Transverse colon (tissue), 4 donors: Measurements from ENCODE around the gene PHF5A. TPM values are rescaled to one million over a fixed set of nuclear protein-coding genes. Genes with fewer than 3 reads are reported as not detected.

Experiments used
- DNase-seq: peaks from one replicate; pipeline ENCODE4 v3.0.0-alpha.2; 2019
- H3K27ac ChIP-seq, 4 donors: fragments of 200-600 bp; sonication (generic); 2 replicates each; pipeline ENCODE4 v1.5.1; 2016 to 2018; ENCODE audit warnings: inconsistent platforms in 4 of 4
- H3K27me3 ChIP-seq: fragments of 200-600 bp; sonication (generic); 2 replicates; pipeline ENCODE4 v1.5.1; 2017; ENCODE audit warnings: inconsistent platforms
- H3K36me3 ChIP-seq, 4 donors: fragments of 200-600 bp; sonication (generic); 2 replicates each; pipeline ENCODE4 v1.5.1; 2017 to 2019; ENCODE audit warnings: inconsistent platforms in 4 of 4
- H3K4me1 ChIP-seq, 4 donors: fragments of 200-600 bp; sonication (generic); 2 replicates each; pipeline ENCODE4 v1.5.1; 2017 to 2020; ENCODE audit warnings: inconsistent platforms in 4 of 4
- H3K4me3 ChIP-seq, 4 donors: fragments of 200-600 bp; sonication (generic); 1 replicate in 1 of 4; 2 replicates in 3 of 4; pipeline versions ENCODE4 v1.5.1 to v1.6.1; 2017 to 2019; ENCODE audit warnings: inconsistent platforms in 4 of 4
- H3K9me3 ChIP-seq, 2 donors: fragments of 200-600 bp; sonication (generic); 2 replicates each; pipeline ENCODE4 v1.5.1; 2017 to 2019; ENCODE audit warnings: inconsistent platforms in 2 of 2
- CTCF ChIP-seq, 5 experiments: fragments of 200-600 bp in 3 of 5; fragments of 450-650 bp in 2 of 5; sonication (generic) in 3 of 5; IDR thresholded peaks; 1 replicate in 2 of 5; 2 replicates in 3 of 5; pipeline ENCODE4 v1.5.1; 2016 to 2017; ENCODE audit warnings: antibody characterized with exemption in 5 of 5, inconsistent platforms in 3 of 5, mild to moderate bottlenecking in 2 of 5, moderate library complexity in 1 of 5
- EP300 ChIP-seq: sonication (generic); formaldehyde crosslinking; IDR thresholded peaks from one replicate; pipeline ENCODE4 v1.6.1; 2017; ENCODE audit warnings: antibody characterized with exemption, low read depth
- POLR2A ChIP-seq: fragments of 450-650 bp; IDR thresholded peaks from one replicate; pipeline ENCODE4 v1.6.1; 2016; ENCODE audit warnings: antibody characterized with exemption, mild to moderate bottlenecking, moderate library complexity
- POLR2AphosphoS5 ChIP-seq, 3 donors: sonication (generic); formaldehyde crosslinking; IDR thresholded peaks; one replicate each; pipeline ENCODE4 v1.6.1; 2016; ENCODE audit warnings: antibody characterized with exemption in 3 of 3
- WGBS, 2 donors: methylation state at CpG; one replicate each; pipeline ENCODE4 v1.1.5; 2018; ENCODE audit warnings: low coverage in 1 of 2; 5-methylcytosine and 5-hydroxymethylcytosine counted together
- in situ Hi-C, 4 donors: fragments of 200-750 bp; cut with MboI; loops; one replicate each; pipeline versions ENCODE4 v1.15.0 to v1.15.1; 2017; ENCODE audit warnings: low sequenced_read_pairs in 3 of 4, low pct_ligation_motif_present in 1 of 4, low pct_unique_long_range_greater_than_20kb in 1 of 4
- intact Hi-C: fragments of 100-400 bp; cut with DNase I; formaldehyde crosslinking; loops from one replicate; pipeline ENCODE4 v1.15.1; 2023; ENCODE audit warnings: low total_unique reads
- total RNA-seq, 4 donors: library from RNA; depleted of rRNA; stranded (reverse); fragments of >200 nt; gene quantifications; one replicate each; pipeline ENCODE4 v1.1.0, GENCODE V29; 2016

The PHF5A gene
- total RNA-seq, 4 donors from 2014 or later: 3.0 to 33.9 (median 25.0) TPM

GRCh38 chr22:41504397-41504796 lies 35.9 kb upstream of the PHF5A start:
- WGBS, 2 donors: 76% methylated on average over 7 of the region's 7 CpGs; no CpG with 5 or more reads in 1 of the 2 donors
- H3K36me3 ChIP-seq: peaks cover 0 to 63% (median 26%) of the 10 kb centered on the region in 4 donors
- no peaks in the 10 kb centered on the region for H3K27me3 ChIP-seq
- intact Hi-C loops: no loop called here
- no peak overlapping the region for H3K4me3 ChIP-seq
- no peak overlapping the region for H3K27ac ChIP-seq
- in situ Hi-C loops: no loop called here
- no peaks in the 10 kb centered on the region for H3K9me3 ChIP-seq
- TF ChIP-seq POLR2AphosphoS5 (IDR thresholded peaks at IDR 0.05) (no peak), POLR2A (no peak), CTCF (IDR thresholded peaks at IDR 0.05) (no peak), EP300 (no peak)
- no peak for DNase-seq
- no peaks in the 10 kb centered on the region for H3K4me1 ChIP-seq

- Histone ChIP-seq H3K4me1 (peaks cover 0 to 12% (median 0%) of the 10 kb centered on the region in 4 donors), H3K36me3 (peaks cover 0 to 49% (median 19%) of the 10 kb centered on the region in 4 donors), H3K27ac (no peak overlapping the region), H3K27me3 (no peaks in the 10 kb centered on the region), H3K9me3 (no peaks in the 10 kb centered on the region), H3K4me3 (no peak overlapping the region)
- 91% methylated on average over 4 to 5 of the region's 5 CpGs for WGBS, 2 donors
- in situ Hi-C loops (no loop called here), intact Hi-C loops (no loop called here)
- TF ChIP-seq POLR2A: no peak
- TF ChIP-seq CTCF (IDR thresholded peaks at IDR 0.05): peak in 2 of 5 experiments; percentile 9 to 24
- no peak for DNase-seq
Measured at GRCh38 chr22:41501209-41501608, 32.7 kb upstream of the PHF5A start.

GRCh38 chr22:41500303-41500702 lies 31.8 kb upstream of the PHF5A start:
- Histone ChIP-seq H3K27me3 (no peaks in the 10 kb centered on the region), H3K36me3 (peaks cover 0 to 49% (median 19%) of the 10 kb centered on the region in 4 donors), H3K9me3 (no peaks in the 10 kb centered on the region), H3K4me3 (no peak overlapping the region), H3K27ac (no peak overlapping the region), H3K4me1 (peaks cover 0 to 12% (median 0%) of the 10 kb centered on the region in 4 donors)
- in situ Hi-C loops (no loop called here), intact Hi-C loops (no loop called here)
- no peak for DNase-seq
- TF ChIP-seq EP300: no peak
- TF ChIP-seq POLR2AphosphoS5 (IDR thresholded peaks at IDR 0.05): no peak
- TF ChIP-seq CTCF (IDR thresholded peaks at IDR 0.05): no peak
- no peak for TF ChIP-seq POLR2A
- WGBS, 2 donors: 80 to 82% methylated on average over 7 of the region's 7 CpGs

GRCh38 chr22:41499624-41500280 lies 31.3 kb upstream of the PHF5A start:
- H3K27ac ChIP-seq: no peak overlapping the region
- H3K4me3 ChIP-seq: no peak overlapping the region
- in situ Hi-C loops (no loop called here), intact Hi-C loops (no loop called here)
- H3K27me3 ChIP-seq: no peaks in the 10 kb centered on the region
- DNase-seq: no peak
- WGBS, 2 donors: 86 to 87% methylated on average over 1 to 10 of the region's 10 CpGs
- peaks cover 0 to 45% (median 19%) of the 10 kb centered on the region in 4 donors for H3K36me3 ChIP-seq
- TF ChIP-seq EP300: no peak
- no peak for TF ChIP-seq POLR2A
- no peak for TF ChIP-seq POLR2AphosphoS5 (IDR thresholded peaks at IDR 0.05)
- no peak for TF ChIP-seq CTCF (IDR thresholded peaks at IDR 0.05)
- H3K4me1 ChIP-seq: peaks cover 0 to 12% (median 0%) of the 10 kb centered on the region in 4 donors
- H3K9me3 ChIP-seq: no peaks in the 10 kb centered on the region
